Hepatocyte (in vitro differentiated cells): ENCODE data around the gene TNPO3.

Experiments
- EZH2phosphoT487 ChIP-seq: fragments of 200-600 bp; sonication (generic); IDR thresholded peaks from one replicate; pipeline ENCODE4 v1.6.1; 2018; ENCODE audit warnings: antibody characterized with exemption, mild to moderate bottlenecking, low read depth, moderate library complexity; ENCODE audit not compliant: unreplicated experiment, severe bottlenecking
- TF ChIP-seq, protein P1 (sequence below): fragments of 200-600 bp; sonication (generic); IDR thresholded peaks from 2 replicates; pipeline ENCODE4 v1.5.1; 2016; ENCODE audit warnings: antibody characterized with exemption, mild to moderate bottlenecking; ENCODE audit not compliant: poor library complexity

- TF ChIP-seq, protein P1, sequence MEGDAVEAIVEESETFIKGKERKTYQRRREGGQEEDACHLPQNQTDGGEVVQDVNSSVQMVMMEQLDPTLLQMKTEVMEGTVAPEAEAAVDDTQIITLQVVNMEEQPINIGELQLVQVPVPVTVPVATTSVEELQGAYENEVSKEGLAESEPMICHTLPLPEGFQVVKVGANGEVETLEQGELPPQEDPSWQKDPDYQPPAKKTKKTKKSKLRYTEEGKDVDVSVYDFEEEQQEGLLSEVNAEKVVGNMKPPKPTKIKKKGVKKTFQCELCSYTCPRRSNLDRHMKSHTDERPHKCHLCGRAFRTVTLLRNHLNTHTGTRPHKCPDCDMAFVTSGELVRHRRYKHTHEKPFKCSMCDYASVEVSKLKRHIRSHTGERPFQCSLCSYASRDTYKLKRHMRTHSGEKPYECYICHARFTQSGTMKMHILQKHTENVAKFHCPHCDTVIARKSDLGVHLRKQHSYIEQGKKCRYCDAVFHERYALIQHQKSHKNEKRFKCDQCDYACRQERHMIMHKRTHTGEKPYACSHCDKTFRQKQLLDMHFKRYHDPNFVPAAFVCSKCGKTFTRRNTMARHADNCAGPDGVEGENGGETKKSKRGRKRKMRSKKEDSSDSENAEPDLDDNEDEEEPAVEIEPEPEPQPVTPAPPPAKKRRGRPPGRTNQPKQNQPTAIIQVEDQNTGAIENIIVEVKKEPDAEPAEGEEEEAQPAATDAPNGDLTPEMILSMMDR = no peak
- no peak for TF ChIP-seq EZH2phosphoT487
These were observed 65.0 kb downstream of the TNPO3 start for GRCh38 chr7:128989961-128990360.
